SK-N-SH (cell line): ENCODE results near the gene GSG1L. TPM values are rescaled to one million over a fixed set of nuclear protein-coding genes. Genes with fewer than 3 reads are reported as not detected.

Experiments used
- CTCF ChIA-PET: fragments of 300-600, 350-600 bp; formaldehyde crosslinking; extraction: SDS; loops from one replicate; lab custom pipeline; 2021; lab: Yijun Ruan, JAX
- POLR2A ChIA-PET: fragments of 350-600 bp; sonication (Branson Sonifier 250); formaldehyde crosslinking; extraction: SDS; loops from one replicate; lab custom pipeline; 2020; ENCODE audit warnings: antibody characterized with exemption, inconsistent platforms; lab: Yijun Ruan, JAX
- DNase-seq: peaks from one replicate; pipeline ENCODE4 v3.0.0; 2012
- H2AFZ ChIP-seq: fragments of 200-600 bp; sonication (generic); 2 replicates; pipeline ENCODE4 v1.8.1; 2016; ENCODE audit warnings: antibody characterized with exemption, mild to moderate bottlenecking, low read depth
- H3F3A ChIP-seq: fragments of 200-600 bp; sonication (generic); replicated peaks from 2 replicates; pipeline ENCODE3; 2016; ENCODE audit warnings: antibody characterized with exemption, mild to moderate bottlenecking; ENCODE audit not compliant: insufficient read depth
- H3K27ac ChIP-seq, 2 experiments: fragments of 200-500 bp in 1 of 2; fragments of 200-600 bp in 1 of 2; sonication (Bioruptor generic) in 1 of 2; sonication (generic), shearing (Covaris generic) in 1 of 2; 2 replicates each; pipeline versions ENCODE4 v1.5.1 to v1.6.1; 2014 to 2016; ENCODE audit warnings: low read depth in 2 of 2, inconsistent platforms in 1 of 2, low read length in 1 of 2, mild to moderate bottlenecking in 1 of 2, mixed read lengths in 1 of 2
- H3K27me3 ChIP-seq: fragments of 200-600 bp; sonication (generic), shearing (Covaris generic); 2 replicates; pipeline ENCODE4 v1.6.1; 2016; ENCODE audit warnings: mixed run types; ENCODE audit not compliant: insufficient read depth
- H3K36me3 ChIP-seq, 2 experiments: fragments of 200-500 bp in 1 of 2; fragments of 200-600 bp in 1 of 2; sonication (Bioruptor generic) in 1 of 2; sonication (generic) in 1 of 2; replicated peaks in 1 of 2; 2 replicates each; pipeline versions ENCODE3 to v1.5.1; 2014 to 2016; ENCODE audit warnings: low read length in 1 of 2, mild to moderate bottlenecking in 1 of 2; ENCODE audit not compliant: insufficient read depth in 2 of 2, control insufficient read depth in 1 of 2
- H3K4me1 ChIP-seq, 2 experiments: fragments of 200-500 bp in 1 of 2; fragments of 200-600 bp in 1 of 2; sonication (Bioruptor generic) in 1 of 2; sonication (generic), shearing (Covaris generic) in 1 of 2; 2 replicates each; pipeline versions ENCODE4 v1.5.1 to v1.6.1; 2014 to 2016; ENCODE audit warnings: low read depth in 1 of 2, low read length in 1 of 2, mixed run types in 1 of 2; ENCODE audit not compliant: insufficient read depth in 2 of 2, control insufficient read depth in 1 of 2
- H3K4me2 ChIP-seq: fragments of 200-600 bp; sonication (generic), shearing (Covaris generic); 2 replicates; pipeline ENCODE4 v1.6.1; 2017; ENCODE audit warnings: mixed run types
- H3K4me3 ChIP-seq, 2 experiments: fragments of 200-500 bp in 1 of 2; fragments of 200-600 bp in 1 of 2; sonication (Bioruptor generic) in 1 of 2; sonication (generic), shearing (Covaris generic) in 1 of 2; 2 replicates each; pipeline versions ENCODE4 v1.5.1 to v1.8.1; 2014 to 2016; ENCODE audit warnings: low read depth in 2 of 2, inconsistent platforms in 1 of 2, low read length in 1 of 2, mild to moderate bottlenecking in 1 of 2, mixed read lengths in 1 of 2, moderate library complexity in 1 of 2
- H3K79me2 ChIP-seq: fragments of 200-600 bp; sonication (generic); 2 replicates; pipeline ENCODE4 v1.8.1; 2017; ENCODE audit warnings: mild to moderate bottlenecking; ENCODE audit not compliant: insufficient read depth
- H3K9ac ChIP-seq: fragments of 200-600 bp; sonication (generic); 2 replicates; pipeline ENCODE4 v1.6.1; 2017; ENCODE audit warnings: mixed run types
- H3K9me2 ChIP-seq: fragments of 200-600 bp; sonication (generic); 2 replicates; pipeline ENCODE4 v1.6.1; 2017; ENCODE audit warnings: mixed run types
- H3K9me3 ChIP-seq: fragments of 200-600 bp; sonication (generic); 2 replicates; pipeline ENCODE4 v1.6.1; 2017; ENCODE audit warnings: mixed run types, mild to moderate bottlenecking, moderate library complexity
- H4K20me1 ChIP-seq: fragments of 200-600 bp; sonication (generic); 2 replicates; pipeline ENCODE4 v1.6.1; 2017; ENCODE audit warnings: mild to moderate bottlenecking, mixed run types; ENCODE audit not compliant: insufficient read depth
- GATA2 ChIP-seq: sonication (generic); formaldehyde crosslinking; IDR thresholded peaks from 2 replicates; pipeline ENCODE4 v1.5.0; 2020; ENCODE audit warnings: mild to moderate bottlenecking, missing genetic modification reagents
- RAD21 ChIP-seq: IDR thresholded peaks from 2 replicates; pipeline ENCODE4 v1.6.1; 2012; ENCODE audit warnings: mild to moderate bottlenecking, low read length
- SIN3A ChIP-seq: IDR thresholded peaks from 2 replicates; pipeline ENCODE4 v1.6.1; 2012; ENCODE audit warnings: low read depth, mild to moderate bottlenecking, low read length, moderate library complexity, borderline replicate concordance
- WGBS: methylation state at CpG from one replicate; pipeline ENCODE4 v1.1.6; 2017; ENCODE audit warnings: low lambda C conversion rate; 5-methylcytosine and 5-hydroxymethylcytosine counted together
- polyA plus RNA-seq, 3 experiments: library from polyadenylated mRNA; depleted of rRNA; stranded (reverse); fragments of >200 nt; gene quantifications; 2 replicates each; pipeline ENCODE4 v1.2.3, GENCODE V29; 2012
- TF ChIP-seq, protein P1 (sequence below): IDR thresholded peaks from 2 replicates; pipeline ENCODE4 v1.4.0; 2012; ENCODE audit warnings: low read depth
- TF ChIP-seq, protein P2 (sequence below): IDR thresholded peaks from 2 replicates; pipeline ENCODE4 v1.4.0; 2012; ENCODE audit warnings: low read depth, borderline replicate concordance

GSG1L gene
- polyA plus RNA-seq, 1 of the 3 experiments (the other 2 are of a cell fraction), result not detected

DNA sequence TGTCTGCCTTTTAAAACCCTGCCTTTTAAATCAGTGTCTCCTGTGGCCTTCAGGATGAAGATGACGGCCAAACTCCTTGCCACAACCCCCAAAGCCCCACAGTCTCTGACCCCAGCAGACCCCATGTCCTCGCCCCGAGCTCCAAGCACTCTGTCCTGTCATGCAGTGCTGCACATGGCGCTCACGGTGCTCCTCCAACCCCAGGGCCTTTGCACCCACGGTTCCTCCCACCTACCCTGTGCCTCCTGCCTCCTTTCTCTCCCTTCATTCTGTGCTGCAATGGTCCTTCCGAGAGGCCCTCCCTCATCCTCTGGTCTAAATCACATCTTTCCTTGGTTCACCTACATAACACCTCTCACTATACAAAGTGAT is 278.2 kb downstream of the GSG1L start:
- TF ChIP-seq GATA2 (CRISPR knock-in tag) (no peak), RAD21 (no peak), SIN3A (no peak)
- TF ChIP-seq, protein P1, sequence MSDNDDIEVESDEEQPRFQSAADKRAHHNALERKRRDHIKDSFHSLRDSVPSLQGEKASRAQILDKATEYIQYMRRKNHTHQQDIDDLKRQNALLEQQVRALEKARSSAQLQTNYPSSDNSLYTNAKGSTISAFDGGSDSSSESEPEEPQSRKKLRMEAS, result no peak
- H3K4me3 ChIP-seq, result no peak overlapping the region
- H3K4me1 ChIP-seq, result peaks cover 0 to 27% of the 10 kb centered on the region in 2 experiments; a peak in 1 of 4 replicates
- no peaks in the 10 kb centered on the region for H3K27me3 ChIP-seq
- H3F3A ChIP-seq, result no peaks in the 10 kb centered on the region
- H3K9me3 ChIP-seq, result no peaks in the 10 kb centered on the region
- DNase-seq, result no peak
- H3K9ac ChIP-seq, result no peak overlapping the region
- no peak overlapping the region for H3K27ac ChIP-seq
- no peaks in the 10 kb centered on the region for H3K36me3 ChIP-seq
- ChIA-PET POLR2A (no interaction called here), CTCF (interaction anchor here (1.4 to 1.7 kb wide), 2 partner anchors 82 to 285 kb away, joined by 5 to 7 read pairs; no protein-coding TSS in a partner anchor)
- H3K9me2 ChIP-seq, result no peaks in the 10 kb centered on the region
- H2AFZ ChIP-seq, result no peak overlapping the region
- no peaks in the 10 kb centered on the region for H3K79me2 ChIP-seq
- no peaks in the 10 kb centered on the region for H4K20me1 ChIP-seq
- WGBS, result 63% methylated on average over 7 of the region's 7 CpGs
- no peak overlapping the region for H3K4me2 ChIP-seq

- peak; percentile 82 for DNase-seq
- H3K79me2 ChIP-seq, result no peaks in the 10 kb centered on the region
- no peaks in the 10 kb centered on the region for H3K9me3 ChIP-seq
- no peak overlapping the region for H3K4me3 ChIP-seq
- 39% methylated on average over 16 of the region's 20 CpGs for WGBS
- H2AFZ ChIP-seq, result no peak overlapping the region
- peaks cover 0 to 34% of the 10 kb centered on the region in 2 experiments; a peak in 1 of 4 replicates for H3K4me1 ChIP-seq
- no peaks in the 10 kb centered on the region for H3K9me2 ChIP-seq
- no peaks in the 10 kb centered on the region for H3K36me3 ChIP-seq
- H3K27me3 ChIP-seq, result no peaks in the 10 kb centered on the region
- H4K20me1 ChIP-seq, result no peaks in the 10 kb centered on the region
- H3F3A ChIP-seq, result no peaks in the 10 kb centered on the region
- ChIA-PET CTCF (interaction anchor here (0.6 to 1.7 kb wide), 4 partner anchors 15 to 286 kb away, joined by 3 to 7 read pairs (median 4); no protein-coding TSS in a partner anchor), POLR2A (interaction anchor here (0.6 kb wide), 1 partner anchor 12 kb away, joined by 3 read pairs; no protein-coding TSS in a partner anchor)
- no peak overlapping the region for H3K9ac ChIP-seq
- TF ChIP-seq, protein P2, sequence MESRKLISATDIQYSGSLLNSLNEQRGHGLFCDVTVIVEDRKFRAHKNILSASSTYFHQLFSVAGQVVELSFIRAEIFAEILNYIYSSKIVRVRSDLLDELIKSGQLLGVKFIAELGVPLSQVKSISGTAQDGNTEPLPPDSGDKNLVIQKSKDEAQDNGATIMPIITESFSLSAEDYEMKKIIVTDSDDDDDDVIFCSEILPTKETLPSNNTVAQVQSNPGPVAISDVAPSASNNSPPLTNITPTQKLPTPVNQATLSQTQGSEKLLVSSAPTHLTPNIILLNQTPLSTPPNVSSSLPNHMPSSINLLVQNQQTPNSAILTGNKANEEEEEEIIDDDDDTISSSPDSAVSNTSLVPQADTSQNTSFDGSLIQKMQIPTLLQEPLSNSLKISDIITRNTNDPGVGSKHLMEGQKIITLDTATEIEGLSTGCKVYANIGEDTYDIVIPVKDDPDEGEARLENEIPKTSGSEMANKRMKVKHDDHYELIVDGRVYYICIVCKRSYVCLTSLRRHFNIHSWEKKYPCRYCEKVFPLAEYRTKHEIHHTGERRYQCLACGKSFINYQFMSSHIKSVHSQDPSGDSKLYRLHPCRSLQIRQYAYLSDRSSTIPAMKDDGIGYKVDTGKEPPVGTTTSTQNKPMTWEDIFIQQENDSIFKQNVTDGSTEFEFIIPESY, result no peak
- TF ChIP-seq RAD21, result peak; percentile 24
- H3K4me2 ChIP-seq, result no peak overlapping the region
- peak overlapping the region in 1 of 2 experiments; percentile 36; a peak in 1 of 4 replicates for H3K27ac ChIP-seq
Observed at GRCh38 chr16:27784351-27785306, 278.9 kb downstream of the GSG1L start.
